Measurements from ENCODE around the gene LOXHD1.

LOXHD1 gene

DNA sequence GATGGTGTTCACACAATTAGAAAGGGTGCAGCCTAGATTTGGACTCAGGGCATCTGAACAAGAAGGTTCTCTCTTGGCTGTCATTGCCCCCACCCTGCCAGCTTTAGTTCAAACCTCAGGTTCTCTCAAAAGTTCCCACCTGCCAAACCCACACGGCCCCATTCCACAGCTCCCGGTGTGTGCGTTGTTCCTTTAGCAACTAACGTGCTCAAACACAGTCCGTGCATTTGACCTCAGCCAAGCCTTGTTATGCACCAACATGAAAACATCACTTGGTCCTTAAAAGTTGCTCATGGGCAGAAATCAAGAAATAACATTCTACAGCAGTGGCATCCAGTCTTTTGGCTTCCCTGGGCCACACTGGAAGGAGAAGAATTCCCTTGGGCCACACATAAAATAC, 32.0 kb downstream of the LOXHD1 start:
- Histone ChIP-seq H3K9ac (ENCODE audit: low read length) (no peak overlapping the region), H2BK120ac (ENCODE audit: low read depth, low read length) (no peak overlapping the region), H4K8ac (ENCODE audit: low read length) (no peak overlapping the region), H3K9me3 (ENCODE audit: control insufficient read depth, low read length) (no peaks in the 10 kb centered on the region), H3K36me3 (ENCODE audit: control insufficient read depth in 1 of 2, insufficient read depth in 2 of 2, low read depth in 1 of 2, low read length in 2 of 2) (no peaks in the 10 kb centered on the region), H2AFZ (ENCODE audit: low read depth, low read length) (no peak overlapping the region), H3K4ac (ENCODE audit: low read depth in 1 of 2, low read length in 2 of 2) (no peak overlapping the region), H3K27me3 (ENCODE audit: control insufficient read depth in 1 of 2, insufficient read depth in 1 of 2, low read length in 2 of 2) (peaks cover 15 to 57% of the 10 kb centered on the region in 2 experiments), H3K4me1 (ENCODE audit: control insufficient read depth, insufficient read depth, low read depth, low read length) (peaks cover 3% of the 10 kb centered on the region), H3K18ac (ENCODE audit: low read depth in 1 of 2, low read length in 2 of 2) (no peak overlapping the region), H2BK12ac (ENCODE audit: low read length in 2 of 2) (no peak overlapping the region), H4K91ac (ENCODE audit: low read length) (no peak overlapping the region), H2BK15ac (ENCODE audit: low read depth, poor library complexity, severe bottlenecking) (no peak overlapping the region), H3K79me1 (replicated peaks; ENCODE audit: low read length, poor library complexity, severe bottlenecking) (no peaks in the 10 kb centered on the region), H3K14ac (ENCODE audit: low read length in 2 of 2) (no peak overlapping the region), H3K4me2 (ENCODE audit: low read length, poor library complexity, severe bottlenecking) (no peak overlapping the region), H2AK5ac (ENCODE audit: low read length, severe bottlenecking) (no peak overlapping the region), H2BK5ac (ENCODE audit: low read depth, low read length, poor library complexity, severe bottlenecking) (no peak overlapping the region), H3K27ac (ENCODE audit: low read length, poor library complexity, severe bottlenecking) (no peak overlapping the region), H3K4me3 (ENCODE audit: insufficient read depth in 1 of 2, low read depth in 1 of 2, low read length in 2 of 2) (no peak overlapping the region), H3K23ac (ENCODE audit: low read length in 2 of 2) (no peak overlapping the region)
- 87% methylated on average over 5 of the region's 5 CpGs for WGBS
- DNase-seq = no peak

- Histone ChIP-seq H3K79me1 (replicated peaks; ENCODE audit: low read length, poor library complexity, severe bottlenecking) (no peaks in the 10 kb centered on the region), H3K18ac (ENCODE audit: low read depth in 1 of 2, low read length in 2 of 2) (no peak overlapping the region), H3K23ac (ENCODE audit: low read length in 2 of 2) (no peak overlapping the region), H3K27ac (ENCODE audit: low read length, poor library complexity, severe bottlenecking) (no peak overlapping the region), H4K91ac (ENCODE audit: low read length) (no peak overlapping the region), H3K27me3 (ENCODE audit: control insufficient read depth in 1 of 2, insufficient read depth in 1 of 2, low read length in 2 of 2) (peaks cover 20 to 60% of the 10 kb centered on the region in 2 experiments), H3K4ac (ENCODE audit: low read depth in 1 of 2, low read length in 2 of 2) (no peak overlapping the region), H3K9me3 (ENCODE audit: control insufficient read depth, low read length) (no peaks in the 10 kb centered on the region), H3K4me3 (ENCODE audit: insufficient read depth in 1 of 2, low read depth in 1 of 2, low read length in 2 of 2) (no peak overlapping the region), H2AK5ac (ENCODE audit: low read length, severe bottlenecking) (no peak overlapping the region), H2BK120ac (ENCODE audit: low read depth, low read length) (no peak overlapping the region), H3K14ac (ENCODE audit: low read length in 2 of 2) (no peak overlapping the region), H2BK15ac (ENCODE audit: low read depth, poor library complexity, severe bottlenecking) (no peak overlapping the region), H3K36me3 (ENCODE audit: control insufficient read depth in 1 of 2, insufficient read depth in 2 of 2, low read depth in 1 of 2, low read length in 2 of 2) (no peaks in the 10 kb centered on the region), H4K8ac (ENCODE audit: low read length) (no peak overlapping the region), H2AFZ (ENCODE audit: low read depth, low read length) (no peak overlapping the region), H3K4me2 (ENCODE audit: low read length, poor library complexity, severe bottlenecking) (no peak overlapping the region), H2BK12ac (ENCODE audit: low read length in 2 of 2) (no peak overlapping the region), H3K9ac (ENCODE audit: low read length) (no peak overlapping the region), H2BK5ac (ENCODE audit: low read depth, low read length, poor library complexity, severe bottlenecking) (no peak overlapping the region), H3K4me1 (ENCODE audit: control insufficient read depth, insufficient read depth, low read depth, low read length) (peaks cover 3% of the 10 kb centered on the region)
- 93% methylated on average over 6 of the region's 11 CpGs for WGBS
- no peak for DNase-seq
Measured at GRCh38 chr18:46624127-46624526, 32.9 kb downstream of the LOXHD1 start.

- Histone ChIP-seq H3K9me3 (ENCODE audit: control insufficient read depth, low read length) (no peaks in the 10 kb centered on the region), H2AFZ (ENCODE audit: low read depth, low read length) (no peak overlapping the region), H3K79me1 (replicated peaks; ENCODE audit: low read length, poor library complexity, severe bottlenecking) (no peaks in the 10 kb centered on the region), H3K9ac (ENCODE audit: low read length) (no peak overlapping the region), H3K4ac (ENCODE audit: low read depth in 1 of 2, low read length in 2 of 2) (no peak overlapping the region), H3K27ac (ENCODE audit: low read length, poor library complexity, severe bottlenecking) (no peak overlapping the region), H2BK5ac (ENCODE audit: low read depth, low read length, poor library complexity, severe bottlenecking) (no peak overlapping the region), H2AK5ac (ENCODE audit: low read length, severe bottlenecking) (no peak overlapping the region), H3K18ac (ENCODE audit: low read depth in 1 of 2, low read length in 2 of 2) (peak overlapping the region in 1 of 2 experiments; percentile 25), H3K23ac (ENCODE audit: low read length in 2 of 2) (no peak overlapping the region), H3K36me3 (ENCODE audit: control insufficient read depth in 1 of 2, insufficient read depth in 2 of 2, low read depth in 1 of 2, low read length in 2 of 2) (no peaks in the 10 kb centered on the region), H3K4me3 (ENCODE audit: insufficient read depth in 1 of 2, low read depth in 1 of 2, low read length in 2 of 2) (no peak overlapping the region), H2BK15ac (ENCODE audit: low read depth, poor library complexity, severe bottlenecking) (no peak overlapping the region), H4K8ac (ENCODE audit: low read length) (peak overlapping the region; percentile 73), H2BK120ac (ENCODE audit: low read depth, low read length) (no peak overlapping the region), H2BK12ac (ENCODE audit: low read length in 2 of 2) (no peak overlapping the region), H4K91ac (ENCODE audit: low read length) (peak overlapping the region; percentile 66), H3K14ac (ENCODE audit: low read length in 2 of 2) (no peak overlapping the region), H3K4me1 (ENCODE audit: control insufficient read depth, insufficient read depth, low read depth, low read length) (peaks cover 3% of the 10 kb centered on the region), H3K27me3 (ENCODE audit: control insufficient read depth in 1 of 2, insufficient read depth in 1 of 2, low read length in 2 of 2) (peaks cover 22 to 54% of the 10 kb centered on the region in 2 experiments), H3K4me2 (ENCODE audit: low read length, poor library complexity, severe bottlenecking) (no peak overlapping the region)
- DNase-seq = no peak
- WGBS = 62% methylated on average over 10 of the region's 10 CpGs
Measured at GRCh38 chr18:46623541-46623940, 33.5 kb downstream of the LOXHD1 start.

GRCh38 chr18:46622999-46623398, 34.0 kb downstream of the LOXHD1 start:
- Histone ChIP-seq H2AFZ (ENCODE audit: low read depth, low read length) (no peak overlapping the region), H2BK120ac (ENCODE audit: low read depth, low read length) (no peak overlapping the region), H3K27me3 (ENCODE audit: control insufficient read depth in 1 of 2, insufficient read depth in 1 of 2, low read length in 2 of 2) (peaks cover 22 to 49% of the 10 kb centered on the region in 2 experiments)

More at GRCh38 chr18:46622999-46623398, 34.0 kb downstream of the LOXHD1 start:
- no peak overlapping the region for H4K91ac ChIP-seq (ENCODE audit: low read length)
- H3K14ac ChIP-seq (ENCODE audit: low read length in 2 of 2) = no peak overlapping the region
- H3K4ac ChIP-seq (ENCODE audit: low read depth in 1 of 2, low read length in 2 of 2) = no peak overlapping the region
- no peak overlapping the region for H3K18ac ChIP-seq (ENCODE audit: low read depth in 1 of 2, low read length in 2 of 2)
- no peak overlapping the region for H2BK5ac ChIP-seq (ENCODE audit: low read depth, low read length, poor library complexity, severe bottlenecking)
- no peak overlapping the region for H3K23ac ChIP-seq (ENCODE audit: low read length in 2 of 2)
- peaks cover 3% of the 10 kb centered on the region for H3K4me1 ChIP-seq (ENCODE audit: control insufficient read depth, insufficient read depth, low read depth, low read length)
- H3K9me3 ChIP-seq (ENCODE audit: control insufficient read depth, low read length) = no peaks in the 10 kb centered on the region
- H2BK15ac ChIP-seq (ENCODE audit: low read depth, poor library complexity, severe bottlenecking) = no peak overlapping the region
- DNase-seq = peak; percentile 6
- no peaks in the 10 kb centered on the region for H3K36me3 ChIP-seq (ENCODE audit: control insufficient read depth in 1 of 2, insufficient read depth in 2 of 2, low read depth in 1 of 2, low read length in 2 of 2)
- no peak overlapping the region for H3K27ac ChIP-seq (ENCODE audit: low read length, poor library complexity, severe bottlenecking)
- no peak overlapping the region for H4K8ac ChIP-seq (ENCODE audit: low read length)
- H2AK5ac ChIP-seq (ENCODE audit: low read length, severe bottlenecking) = no peak overlapping the region
- no peak overlapping the region for H3K9ac ChIP-seq (ENCODE audit: low read length)
- no peak overlapping the region for H2BK12ac ChIP-seq (ENCODE audit: low read length in 2 of 2)
- no peak overlapping the region for H3K4me2 ChIP-seq (ENCODE audit: low read length, poor library complexity, severe bottlenecking)
- no peaks in the 10 kb centered on the region for H3K79me1 ChIP-seq (replicated peaks; ENCODE audit: low read length, poor library complexity, severe bottlenecking)
- 92% methylated on average over 3 of the region's 3 CpGs for WGBS
- no peak overlapping the region for H3K4me3 ChIP-seq (ENCODE audit: insufficient read depth in 1 of 2, low read depth in 1 of 2, low read length in 2 of 2)

All from mesenchymal stem cell (in vitro differentiated cells and primary cell).